GM21717 (cell line): Measurements from ENCODE around the gene DGKE.

ENCODE experiments used
- ATAC-seq: cut with Tn5 transposase; IDR thresholded peaks from one replicate; pipeline ENCODE4 v1.9.1; 2021; ENCODE audit warnings: mild to moderate bottlenecking, moderate library complexity; ENCODE audit not compliant: unreplicated experiment

The DGKE gene

DNA sequence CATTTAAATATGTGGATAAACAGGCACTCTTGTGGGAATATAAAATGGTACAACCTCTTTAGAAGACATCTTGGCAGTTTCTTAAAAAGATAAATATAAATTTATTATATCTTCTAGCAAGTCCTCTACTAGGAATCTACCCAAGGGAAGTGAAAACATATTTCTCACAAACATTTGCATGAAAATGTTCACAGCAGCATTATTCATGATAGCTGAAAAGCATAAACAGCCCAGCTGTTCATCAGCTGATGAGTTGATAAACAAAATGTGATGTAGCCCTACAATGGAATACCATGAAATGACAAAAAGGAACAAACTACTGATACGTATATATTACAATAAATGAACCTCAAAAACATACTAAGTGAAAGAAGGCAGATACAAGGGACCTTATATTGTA lies 12.0 kb downstream of the DGKE start:
- ATAC-seq = no peak

DNA sequence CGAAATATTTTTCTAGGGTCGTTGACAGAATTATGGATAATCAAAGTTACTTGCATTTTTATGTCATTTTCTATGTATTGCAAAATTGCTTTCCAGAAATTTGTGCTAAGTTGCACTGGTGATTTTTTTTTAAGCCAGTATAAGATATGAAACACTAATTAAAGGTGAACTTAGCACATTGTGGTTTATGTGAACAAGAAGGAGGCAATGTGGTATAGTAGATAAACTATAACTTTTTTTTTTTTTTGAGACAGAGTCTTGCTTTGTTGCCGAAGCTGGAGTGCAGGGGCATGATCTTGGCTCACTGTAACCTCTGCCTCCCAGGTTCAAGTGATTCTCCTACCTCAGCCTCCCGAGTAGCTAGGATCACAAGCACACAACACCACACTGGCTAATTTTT lies 13.2 kb downstream of the DGKE start:
- ATAC-seq = no peak

DNA sequence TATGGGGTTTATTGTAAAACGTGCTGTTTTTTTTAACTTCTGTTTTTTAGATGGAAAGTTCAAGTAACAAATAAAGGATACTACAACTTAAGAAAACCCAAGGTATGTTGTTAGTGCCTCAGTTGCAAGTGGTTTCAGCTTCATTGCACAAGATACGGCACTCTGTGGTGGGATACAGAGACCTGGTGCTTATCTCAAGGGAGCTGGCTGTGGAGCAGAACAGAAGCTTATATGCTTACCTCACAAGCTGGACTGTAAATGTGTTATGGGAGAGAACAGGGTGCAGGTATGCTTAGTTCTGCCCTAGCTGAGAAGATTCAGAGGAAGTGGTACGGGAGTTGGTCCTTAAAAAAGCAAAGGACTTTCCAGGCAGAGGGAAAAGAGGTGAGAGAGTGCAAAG lies 15.2 kb downstream of the DGKE start:
- no peak for ATAC-seq

DNA sequence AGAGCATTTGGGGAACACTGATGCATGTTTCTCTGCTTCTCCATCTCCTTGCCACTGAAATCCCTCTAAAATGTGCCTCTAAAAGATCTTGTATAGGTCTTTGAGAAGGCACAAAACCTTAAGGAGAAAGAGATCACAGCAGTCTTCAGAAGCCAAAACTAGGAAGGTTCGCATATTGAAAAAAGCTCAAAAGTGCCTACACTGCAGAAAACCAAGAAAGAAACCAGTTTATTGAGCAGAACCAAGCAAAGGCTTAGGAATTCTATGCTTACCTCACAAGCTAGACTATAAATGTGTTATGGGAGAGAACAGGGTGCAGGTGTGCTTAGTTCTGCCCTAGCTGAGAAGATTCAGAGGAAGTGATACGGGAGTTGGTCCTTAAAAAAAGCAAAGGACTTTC lies 16.6 kb downstream of the DGKE start:
- ATAC-seq = no peak

DNA sequence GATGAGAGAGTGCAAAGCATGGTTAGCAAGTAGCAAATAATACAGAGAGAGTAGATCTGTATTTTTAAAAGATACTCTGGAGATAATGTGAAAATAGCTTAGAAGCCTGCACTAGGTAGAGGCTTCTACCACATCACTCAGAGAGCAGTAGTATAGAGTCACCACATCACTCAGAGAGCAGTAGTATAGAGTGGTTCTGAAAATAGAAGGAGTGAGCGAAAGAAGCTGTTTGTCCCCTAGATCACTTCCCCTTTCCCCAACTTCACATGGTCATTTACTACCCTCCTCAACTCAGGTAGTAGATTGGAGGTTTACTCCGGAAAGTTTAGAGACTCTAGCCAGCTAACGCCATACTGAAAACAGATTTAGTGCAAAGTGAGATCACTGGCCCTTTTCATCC lies 17.1 kb downstream of the DGKE start:
- no peak for ATAC-seq

DNA sequence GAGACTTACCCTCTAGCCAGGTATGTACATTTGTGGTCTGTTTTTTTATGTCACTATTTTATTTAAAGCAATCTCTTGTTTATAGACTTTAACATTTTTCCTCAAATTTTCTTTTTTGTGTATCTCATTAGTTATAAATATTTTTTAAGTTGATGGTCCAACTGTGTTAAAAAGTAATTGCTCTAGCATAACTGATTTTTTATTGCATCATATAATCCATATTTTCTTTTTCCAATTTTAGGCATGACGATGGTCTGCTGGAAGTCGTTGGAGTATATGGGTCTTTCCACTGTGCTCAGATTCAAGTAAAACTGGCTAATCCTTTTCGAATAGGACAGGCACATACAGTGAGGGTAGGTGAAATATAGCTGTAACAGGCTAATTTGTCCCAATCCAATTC lies 27.9 kb downstream of the DGKE start:
- no peak for ATAC-seq

DNA sequence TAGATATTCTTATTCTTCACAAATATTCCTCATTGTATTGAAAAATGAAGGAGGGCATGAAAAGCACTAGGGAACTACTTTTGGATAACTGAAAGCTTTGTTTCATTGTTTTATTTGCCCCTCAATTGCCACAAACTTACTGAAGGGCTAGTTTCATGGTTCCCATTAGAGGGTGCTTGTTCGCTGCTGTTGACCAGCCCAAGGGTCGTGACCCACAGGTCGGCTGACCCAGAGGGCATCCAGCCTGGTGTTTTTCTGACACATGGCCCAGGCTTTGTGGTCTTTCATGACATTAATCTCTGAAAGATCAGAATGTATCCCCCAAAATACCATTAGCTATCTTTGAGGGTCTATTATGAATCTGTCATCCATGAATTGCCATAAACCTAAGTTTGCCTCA lies 30.0 kb downstream of the DGKE start:
- ATAC-seq = no peak

DNA sequence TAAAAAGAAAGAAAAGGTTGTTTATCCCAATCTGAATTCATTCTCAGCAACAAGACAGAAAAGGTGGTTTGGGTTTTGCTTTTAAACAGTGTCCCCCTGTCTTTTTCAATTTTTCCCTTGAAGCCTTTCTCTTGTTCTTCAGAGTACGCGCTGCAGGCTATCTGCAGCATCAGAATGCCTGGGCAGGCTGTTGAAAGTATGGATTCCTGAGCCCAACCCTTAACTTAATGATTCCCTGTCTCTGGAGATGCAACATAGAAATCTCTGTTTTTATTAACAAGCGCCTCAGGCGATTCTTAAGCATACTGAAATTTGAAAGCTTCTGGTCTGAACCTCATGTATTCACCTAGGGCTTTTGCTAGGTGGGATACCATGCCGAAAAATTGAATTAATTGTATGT lies 32.1 kb downstream of the DGKE start:
- no peak for ATAC-seq

DNA sequence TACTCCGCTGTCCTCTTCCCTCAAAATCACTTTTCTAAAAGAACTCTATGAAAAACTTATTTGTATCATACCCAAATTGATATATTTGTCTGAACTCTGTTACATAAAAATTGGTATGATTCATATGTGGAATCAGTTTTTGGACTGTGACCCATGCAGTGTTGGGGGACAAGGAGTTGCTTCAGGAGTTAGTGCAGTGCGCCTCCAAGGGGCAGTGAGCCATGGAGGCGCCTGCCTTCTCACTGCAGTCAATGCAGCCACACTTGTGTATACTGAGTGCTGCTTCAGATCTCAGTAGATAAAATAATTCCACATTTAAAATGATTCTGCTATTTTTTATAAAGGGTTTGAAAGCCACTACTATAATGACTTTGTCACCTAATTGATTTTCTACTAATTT lies 32.5 kb downstream of the DGKE start:
- no peak for ATAC-seq

DNA sequence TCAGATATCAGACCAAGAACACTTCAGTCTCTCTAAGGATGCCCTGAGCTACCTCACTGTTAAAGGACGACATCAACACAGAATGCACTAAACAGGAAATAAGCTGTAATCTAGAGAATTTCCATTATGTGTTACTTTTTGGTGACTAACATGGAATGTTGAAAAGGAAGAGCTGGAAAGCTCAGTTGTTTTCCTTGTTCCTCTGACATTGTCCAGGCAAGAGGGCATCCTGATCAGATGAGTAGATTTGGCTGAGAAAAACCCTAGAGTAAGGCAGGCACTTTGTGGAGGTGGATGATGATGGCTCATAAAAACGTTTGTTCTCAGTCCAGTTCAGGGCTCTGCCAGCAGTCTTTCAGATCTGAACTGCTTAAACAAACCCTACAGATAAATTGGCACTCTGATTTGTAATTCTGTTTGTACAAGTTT lies 34.0 kb downstream of the DGKE start:
- no peak for ATAC-seq

DNA sequence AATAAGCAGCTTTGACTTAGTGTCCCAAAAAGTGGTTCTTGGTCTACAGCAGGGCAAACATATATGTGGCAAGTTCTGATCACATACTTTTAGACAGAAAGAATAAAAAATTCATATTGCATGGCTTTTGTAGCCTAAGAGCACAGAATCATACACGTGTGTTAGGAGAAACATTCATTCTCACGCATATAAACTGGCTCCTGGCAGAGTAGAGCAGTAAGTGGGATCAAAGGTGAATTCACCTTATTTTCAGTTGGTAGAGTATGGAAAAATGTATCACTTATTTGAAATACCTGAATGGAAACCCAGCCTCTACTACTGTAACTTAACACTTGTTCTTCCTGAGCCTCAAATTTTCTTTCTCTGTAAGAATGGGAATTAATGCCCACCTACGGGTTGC lies 34.8 kb downstream of the DGKE start:
- no peak for ATAC-seq

DNA sequence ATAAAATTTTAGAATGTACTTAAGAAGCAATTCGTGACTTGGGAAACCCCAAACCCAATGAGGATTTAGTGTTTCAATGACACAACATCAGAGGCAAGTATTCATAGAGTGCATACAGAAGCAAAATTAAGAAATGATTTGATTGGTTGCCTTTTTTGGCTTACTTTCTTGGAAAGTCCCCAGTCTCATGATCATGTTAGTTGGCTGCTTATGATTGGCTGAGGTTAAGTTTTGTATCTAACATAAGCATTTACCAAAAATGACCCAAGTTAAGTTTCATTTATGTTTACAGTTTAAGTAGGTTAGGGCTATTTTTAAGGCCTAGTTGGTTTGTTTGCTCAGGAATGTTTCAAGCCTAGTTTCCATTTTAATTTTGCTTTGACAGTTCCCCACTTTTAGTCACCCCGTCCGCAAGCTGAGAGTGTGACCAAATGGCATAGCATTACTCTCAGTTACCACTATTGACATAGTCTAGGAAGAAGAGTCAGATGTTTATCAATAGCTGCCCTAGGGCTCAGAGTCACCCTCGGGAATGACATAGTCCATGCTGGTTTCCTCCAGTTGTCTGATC lies 36.2 kb downstream of the DGKE start:
- no peak for ATAC-seq

DNA sequence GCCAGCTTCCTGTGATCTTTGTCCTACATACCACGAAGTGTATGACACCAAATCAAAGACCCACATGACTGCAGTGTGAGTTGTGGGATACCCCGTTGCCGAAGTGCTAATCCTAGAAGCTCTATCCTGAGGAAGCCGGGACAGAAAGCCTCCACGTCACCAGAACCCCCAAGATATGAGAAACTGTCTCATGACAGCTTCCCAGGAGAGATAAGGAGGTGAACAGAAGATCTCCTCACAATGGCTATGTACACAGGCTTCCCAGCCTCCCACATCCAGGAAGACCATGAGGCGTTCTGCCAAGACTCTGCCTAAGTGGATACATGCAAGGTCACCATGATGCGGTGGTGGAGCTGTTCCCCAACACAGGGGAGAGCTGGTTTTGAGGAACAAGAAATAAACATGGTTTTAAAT lies 42.8 kb downstream of the DGKE start:
- ATAC-seq = no peak

DNA sequence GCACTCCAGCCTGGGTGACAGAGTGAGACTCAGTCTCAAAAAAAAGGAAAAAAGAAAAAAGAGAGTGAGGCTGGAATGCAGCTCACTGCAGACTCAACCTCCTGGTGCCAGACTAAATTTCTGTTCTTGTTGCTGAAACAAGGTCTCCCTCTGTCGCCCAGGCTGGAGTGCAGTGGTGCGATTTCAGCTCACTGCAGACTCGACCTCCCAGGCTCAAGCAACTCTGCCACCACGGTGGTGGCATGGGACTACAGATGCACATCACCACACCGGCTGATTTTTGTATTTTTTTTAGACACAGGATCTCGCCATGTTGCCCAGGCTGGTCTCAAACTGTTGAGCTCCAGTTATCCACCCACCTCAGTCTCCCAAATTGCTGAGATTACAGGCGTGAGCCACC lies 45.3 kb downstream of the DGKE start:
- no peak for ATAC-seq

DNA sequence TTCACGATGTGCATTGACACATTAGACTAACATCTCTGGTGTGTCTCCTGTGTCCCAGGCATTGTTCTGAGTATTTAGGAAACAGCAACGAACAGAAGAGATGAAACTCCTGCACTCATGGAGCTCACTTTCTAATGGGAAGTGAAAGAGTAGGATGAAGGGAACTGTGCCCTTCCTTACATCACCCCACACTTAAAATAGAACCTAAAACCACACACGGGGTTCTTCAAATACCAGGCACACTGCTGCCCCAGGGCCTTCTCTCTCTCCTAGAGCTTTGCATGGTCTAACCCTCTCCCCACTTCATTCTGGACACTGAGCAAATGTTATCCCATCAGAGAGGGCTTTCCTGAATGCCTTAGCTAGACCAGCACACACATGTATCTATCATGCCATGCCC lies 46.2 kb downstream of the DGKE start:
- no peak for ATAC-seq

DNA sequence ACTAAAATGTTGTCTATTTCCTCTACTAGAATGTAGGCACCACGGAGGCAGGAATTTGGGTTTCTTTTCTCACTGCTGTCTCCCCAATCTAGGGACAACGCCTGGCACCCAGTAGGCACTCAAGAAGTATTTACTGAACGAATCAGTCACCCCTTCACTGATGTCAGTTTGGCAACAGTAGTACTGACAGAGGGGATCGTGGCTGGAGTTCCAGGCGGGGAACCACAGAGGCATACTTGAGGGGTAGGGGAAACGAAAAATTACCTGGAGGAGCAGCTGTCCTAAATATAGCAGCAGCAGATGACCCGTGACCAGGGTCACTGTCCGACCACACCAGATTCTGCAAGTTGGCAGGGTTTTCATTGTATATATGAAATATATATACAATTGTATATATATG lies 46.6 kb downstream of the DGKE start:
- no peak for ATAC-seq

DNA sequence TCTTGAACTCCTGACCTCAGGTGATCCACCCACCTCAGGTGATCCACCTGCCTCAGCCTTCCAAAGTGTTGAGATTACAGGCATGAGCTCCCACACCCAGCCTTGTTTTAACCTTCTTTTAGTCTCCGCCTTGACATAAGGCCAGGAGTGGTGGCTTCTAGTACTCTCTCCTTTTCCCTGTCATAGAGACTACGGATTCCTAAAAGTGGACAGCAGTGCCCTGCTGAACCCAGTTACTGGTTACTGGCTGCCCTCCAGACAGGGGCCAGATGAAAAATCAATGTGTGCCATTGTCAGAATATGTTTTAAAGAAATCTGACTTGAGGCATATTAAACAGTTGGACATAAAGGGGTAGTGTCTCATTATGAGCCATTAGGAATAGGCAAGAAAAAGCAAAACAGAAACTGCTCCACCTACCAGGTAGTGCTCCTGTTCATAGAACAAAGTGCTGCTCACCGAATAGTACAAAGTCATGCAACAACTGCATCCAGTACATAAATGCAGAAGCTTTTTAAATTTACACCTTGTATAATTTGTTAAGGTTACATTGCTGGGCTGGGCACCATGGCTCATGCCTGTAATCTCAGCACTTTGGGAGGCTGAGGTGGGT lies 47.8 kb downstream of the DGKE start:
- ATAC-seq = no peak

DNA sequence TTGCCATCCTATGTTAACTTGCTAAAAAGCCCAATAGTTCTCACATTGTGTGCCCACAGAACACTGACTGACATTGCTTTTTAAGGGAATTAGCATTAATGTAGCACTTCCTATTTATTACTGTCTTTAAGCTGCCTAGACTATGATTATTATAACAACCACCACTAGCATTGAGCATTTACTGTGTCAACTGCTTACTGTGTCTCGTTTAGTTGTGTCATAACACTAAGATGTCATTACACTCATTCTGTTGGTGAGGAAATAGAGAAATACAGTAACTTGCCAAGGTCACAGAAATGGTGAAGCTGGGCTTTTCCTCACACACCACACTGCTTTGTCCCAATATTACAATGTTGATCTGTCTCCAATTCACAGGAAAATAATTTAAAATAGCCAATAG lies 49.7 kb downstream of the DGKE start:
- no peak for ATAC-seq

DNA sequence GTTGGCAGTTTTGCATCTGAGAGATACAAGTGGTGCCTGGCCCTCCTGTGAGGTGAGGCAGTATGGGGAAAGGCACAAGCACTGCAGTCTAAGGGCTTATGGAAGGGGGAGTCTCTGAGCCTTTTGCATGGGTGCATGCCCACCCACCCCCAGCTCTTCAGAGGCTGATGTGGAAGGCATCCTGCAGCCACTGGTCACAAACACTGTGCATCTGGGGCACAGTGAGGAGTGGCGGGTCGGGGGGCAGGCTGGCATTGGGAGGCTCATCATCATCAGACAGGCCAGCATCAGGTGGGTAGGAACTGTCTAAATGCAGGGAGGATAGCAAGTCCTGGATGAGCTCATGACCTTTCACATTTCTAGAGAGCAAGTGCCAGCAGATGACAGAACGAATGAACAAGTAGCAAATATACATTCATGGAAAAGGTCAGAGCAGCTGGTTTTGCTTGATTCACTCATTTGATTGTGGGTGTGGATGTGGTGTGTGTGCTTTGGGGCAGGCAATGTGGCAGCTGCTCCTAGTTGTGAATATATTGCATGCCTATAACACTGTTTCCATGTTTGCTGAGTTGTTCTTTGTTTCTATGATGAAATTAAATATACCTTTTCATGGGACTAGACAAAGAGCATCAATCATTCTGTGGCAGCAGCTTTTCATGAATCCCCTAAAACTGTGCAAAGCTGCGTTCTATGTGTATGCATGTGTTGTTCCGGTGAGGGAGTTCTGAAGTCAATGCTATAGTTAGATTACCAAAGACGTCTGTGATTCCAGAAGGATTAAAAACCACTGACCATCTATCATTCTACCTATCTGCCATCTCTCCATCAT lies 50.7 kb downstream of the DGKE start:
- ATAC-seq = no peak

DNA sequence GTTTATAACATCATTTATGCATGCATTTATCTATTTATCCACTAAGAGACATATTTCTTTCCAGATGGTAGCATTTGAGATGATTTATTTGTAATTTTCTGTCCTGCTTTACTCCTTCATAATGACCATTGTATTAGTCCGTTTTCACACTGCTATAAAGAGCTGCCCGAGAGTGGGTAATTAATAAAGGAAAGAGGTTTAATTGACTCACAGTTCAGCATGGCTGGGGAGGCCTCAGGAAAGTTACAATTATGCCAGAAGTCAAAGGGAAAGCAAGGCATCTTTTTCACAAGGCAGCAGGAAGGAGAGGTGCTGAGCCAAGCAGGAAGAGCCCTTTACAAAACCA lies 51.3 kb downstream of the DGKE start:
- no peak for ATAC-seq

DNA sequence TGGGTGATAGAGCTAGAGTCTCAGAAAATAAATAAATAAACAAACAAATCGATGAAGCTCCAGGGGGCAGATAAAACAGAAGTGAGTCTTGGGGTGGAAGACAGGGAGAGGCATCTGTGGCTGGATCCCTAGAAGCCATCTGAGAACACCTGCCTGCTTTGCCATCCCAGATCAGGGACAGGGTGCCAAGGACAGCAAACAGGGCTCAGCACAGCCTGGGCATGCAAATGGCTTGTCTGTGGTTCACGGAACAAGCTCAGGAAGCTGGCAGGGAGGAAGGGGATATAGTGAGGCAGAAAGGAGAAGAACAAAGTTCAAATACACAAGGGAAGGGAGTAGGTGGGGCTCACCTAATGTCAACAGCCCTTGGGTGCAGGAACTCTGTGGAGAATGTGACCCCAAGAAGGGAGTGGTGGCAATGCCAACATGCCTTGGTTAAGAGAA lies 52.4 kb downstream of the DGKE start:
- ATAC-seq = no peak

DNA sequence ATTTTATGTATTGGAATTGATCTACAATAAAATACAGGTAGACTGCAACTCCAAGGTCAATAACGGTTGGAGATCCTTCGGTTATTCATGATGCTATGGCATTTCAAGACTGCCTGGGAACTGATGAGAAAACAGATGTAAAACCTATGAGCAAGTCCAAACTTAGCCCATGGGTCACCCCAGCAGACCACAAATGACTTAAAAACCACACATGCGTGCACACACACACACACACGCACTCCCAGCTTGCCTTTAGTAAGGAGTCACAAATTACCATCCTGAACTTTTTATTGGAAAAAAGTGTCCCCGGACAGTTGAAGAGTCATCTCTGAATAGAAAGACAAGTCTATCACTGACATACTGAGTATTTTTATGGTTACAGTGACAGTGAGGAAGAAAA lies 53.2 kb downstream of the DGKE start:
- no peak for ATAC-seq
